GM19193 (cell line): ENCODE measurements around the gene CYP46A1.

ENCODE experiments used
- POLR2A ChIP-seq: IDR thresholded peaks from 4 replicates; pipeline ENCODE4 v1.6.1; 2011; ENCODE audit not compliant: insufficient read depth, insufficient read length; ENCODE audit errors: extremely low read depth

Gene CYP46A1

GRCh38 chr14:99689266-99690236, 5.5 kb downstream of the CYP46A1 start:
- no peak for TF ChIP-seq POLR2A

GRCh38 chr14:99690636-99691035, 6.5 kb downstream of the CYP46A1 start:
- TF ChIP-seq POLR2A = no peak

GRCh38 chr14:99691111-99691885, 7.2 kb downstream of the CYP46A1 start:
- no peak for TF ChIP-seq POLR2A

- TF ChIP-seq POLR2A = no peak
Observed at GRCh38 chr14:99693918-99694317, 9.8 kb downstream of the CYP46A1 start.

- no peak for TF ChIP-seq POLR2A
Observed at GRCh38 chr14:99696929-99697328, 12.8 kb downstream of the CYP46A1 start.

GRCh38 chr14:99698236-99698635, 14.1 kb downstream of the CYP46A1 start:
- TF ChIP-seq POLR2A = no peak

GRCh38 chr14:99698642-99699041, 14.5 kb downstream of the CYP46A1 start:
- no peak for TF ChIP-seq POLR2A

- no peak for TF ChIP-seq POLR2A
Observed at GRCh38 chr14:99699085-99699760, 15.1 kb downstream of the CYP46A1 start.

- TF ChIP-seq POLR2A = no peak
Observed at GRCh38 chr14:99699861-99700260, 15.8 kb downstream of the CYP46A1 start.

- TF ChIP-seq POLR2A = no peak
Observed at GRCh38 chr14:99700379-99700778, 16.3 kb downstream of the CYP46A1 start.

GRCh38 chr14:99701260-99701659, 17.2 kb downstream of the CYP46A1 start:
- TF ChIP-seq POLR2A = no peak

- TF ChIP-seq POLR2A = no peak
Observed at GRCh38 chr14:99702115-99702514, 18.0 kb downstream of the CYP46A1 start.

GRCh38 chr14:99703381-99703780, 19.3 kb downstream of the CYP46A1 start:
- no peak for TF ChIP-seq POLR2A

- TF ChIP-seq POLR2A = no peak
Observed at GRCh38 chr14:99704037-99704436, 19.9 kb downstream of the CYP46A1 start.

- TF ChIP-seq POLR2A = no peak
Observed at GRCh38 chr14:99706107-99706900, 22.2 kb downstream of the CYP46A1 start.

GRCh38 chr14:99707420-99707819, 23.3 kb downstream of the CYP46A1 start:
- TF ChIP-seq POLR2A = no peak
